A673 (cell line): Measurements from ENCODE around the gene XPOT. TPM values are rescaled to one million over a fixed set of nuclear protein-coding genes. Genes with fewer than 3 reads are reported as not detected.

ENCODE experiments used
- BruUV-seq: library from RNA; stranded (reverse); fragments of 400-500 nt; replicated peaks from 2 replicates; lab custom pipeline; 2021; lab: Mats Ljungman, UMichigan
- CTCF ChIA-PET: fragments of 300-600 bp; sonication (Branson Sonifier 250); formaldehyde crosslinking; loops from one replicate; lab custom pipeline; 2022; ENCODE audit warnings: antibody characterized with exemption; lab: Charles Lee
- POLR2A ChIA-PET: fragments of 300-600 bp; sonication (Branson Sonifier 250); formaldehyde crosslinking; loops from one replicate; lab custom pipeline; 2022; ENCODE audit warnings: antibody characterized with exemption; ENCODE audit not compliant: low non-redundant PET; lab: Charles Lee
- DNase-seq: peaks from one replicate; pipeline ENCODE4 v3.0.0-alpha.2; 2015; ENCODE audit warnings: low spot score
- H3K27ac ChIP-seq: fragments of 200-600 bp; sonication (generic); 2 replicates; pipeline ENCODE4 v1.5.1; 2016; ENCODE audit warnings: mixed run types, low read depth, mild to moderate bottlenecking, mixed read lengths, antibody characterized with exemption, low read length; ENCODE audit not compliant: poor library complexity, severe bottlenecking
- H3K27me3 ChIP-seq: fragments of 200-600 bp; sonication (generic); replicated peaks from 2 replicates; pipeline ENCODE4 v1.6.1; 2017; ENCODE audit warnings: mixed run types, low read depth, mild to moderate bottlenecking, mixed read lengths, antibody characterized with exemption, low read length; ENCODE audit not compliant: insufficient read depth, poor library complexity
- H3K36me3 ChIP-seq: fragments of 200-600 bp; sonication (generic); 2 replicates; pipeline ENCODE4 v1.6.1; 2016; ENCODE audit warnings: mixed run types, mild to moderate bottlenecking, mixed read lengths, antibody characterized with exemption, low read length; ENCODE audit not compliant: insufficient read depth, poor library complexity, severe bottlenecking
- H3K4me1 ChIP-seq: fragments of 200-600 bp; sonication (generic); 2 replicates; pipeline ENCODE4 v1.6.1; 2017; ENCODE audit warnings: mixed run types, mild to moderate bottlenecking, mixed read lengths, antibody characterized with exemption, low read length; ENCODE audit not compliant: insufficient read depth, poor library complexity, severe bottlenecking
- H3K4me3 ChIP-seq: fragments of 200-600 bp; sonication (generic); 2 replicates; pipeline ENCODE4 v1.5.1; 2016; ENCODE audit warnings: low read depth, mixed run types, mild to moderate bottlenecking, mixed read lengths, low read length; ENCODE audit not compliant: poor library complexity, severe bottlenecking
- H3K9me3 ChIP-seq: fragments of 200-600 bp; sonication (generic); 2 replicates; pipeline ENCODE4 v1.6.1; 2016; ENCODE audit warnings: mixed run types, low read depth, mild to moderate bottlenecking, mixed read lengths, antibody characterized with exemption, low read length; ENCODE audit not compliant: poor library complexity, severe bottlenecking
- EZH2 ChIP-seq: fragments of 200-600 bp; sonication (generic); IDR thresholded peaks from 2 replicates; pipeline ENCODE4 v1.6.1; 2017; ENCODE audit warnings: borderline replicate concordance, low read depth, mild to moderate bottlenecking, mixed read lengths, antibody characterized with exemption, low read length; ENCODE audit not compliant: poor library complexity, severe bottlenecking
- intact Hi-C: fragments of 100-400 bp; cut with micrococcal nuclease; formaldehyde crosslinking; loops from one replicate; pipeline ENCODE4 v1.10.0; 2022; ENCODE audit not compliant: unreplicated experiment
- total RNA-seq: library from RNA; stranded (reverse); gene quantifications from 2 replicates; pipeline ENCODE4 v1.2.3, GENCODE V29; 2021
- TF ChIP-seq, protein P1 (sequence below): fragments of 300-800, 200-600 bp; sonication (generic); conservative IDR thresholded peaks from 2 replicates; pipeline ENCODE4 v1.5.1; 2017; ENCODE audit warnings: low read depth, mild to moderate bottlenecking, antibody characterized with exemption, low read length, moderate library complexity, mixed read lengths

XPOT gene
- total RNA-seq, 1 experiment from 2014 or later, result 192 TPM

GRCh38 chr12:64402181-64402580 lies 2.0 kb upstream of the XPOT start:
- Histone ChIP-seq H3K27ac (no peak overlapping the region), H3K4me3 (no peak overlapping the region), H3K27me3 (no peaks in the 10 kb centered on the region), H3K4me1 (peaks cover 13% of the 10 kb centered on the region), H3K36me3 (no peaks in the 10 kb centered on the region), H3K9me3 (no peaks in the 10 kb centered on the region)
- ChIA-PET CTCF (no interaction called here), POLR2A (no interaction called here)
- TF ChIP-seq EZH2, result no peak
- TF ChIP-seq, protein P1, sequence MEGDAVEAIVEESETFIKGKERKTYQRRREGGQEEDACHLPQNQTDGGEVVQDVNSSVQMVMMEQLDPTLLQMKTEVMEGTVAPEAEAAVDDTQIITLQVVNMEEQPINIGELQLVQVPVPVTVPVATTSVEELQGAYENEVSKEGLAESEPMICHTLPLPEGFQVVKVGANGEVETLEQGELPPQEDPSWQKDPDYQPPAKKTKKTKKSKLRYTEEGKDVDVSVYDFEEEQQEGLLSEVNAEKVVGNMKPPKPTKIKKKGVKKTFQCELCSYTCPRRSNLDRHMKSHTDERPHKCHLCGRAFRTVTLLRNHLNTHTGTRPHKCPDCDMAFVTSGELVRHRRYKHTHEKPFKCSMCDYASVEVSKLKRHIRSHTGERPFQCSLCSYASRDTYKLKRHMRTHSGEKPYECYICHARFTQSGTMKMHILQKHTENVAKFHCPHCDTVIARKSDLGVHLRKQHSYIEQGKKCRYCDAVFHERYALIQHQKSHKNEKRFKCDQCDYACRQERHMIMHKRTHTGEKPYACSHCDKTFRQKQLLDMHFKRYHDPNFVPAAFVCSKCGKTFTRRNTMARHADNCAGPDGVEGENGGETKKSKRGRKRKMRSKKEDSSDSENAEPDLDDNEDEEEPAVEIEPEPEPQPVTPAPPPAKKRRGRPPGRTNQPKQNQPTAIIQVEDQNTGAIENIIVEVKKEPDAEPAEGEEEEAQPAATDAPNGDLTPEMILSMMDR, result no peak
- no TSS peak for BruUV-seq
- no peak for DNase-seq
- intact Hi-C loops, result no loop called here

GRCh38 chr12:64404470-64405256 lies 471 bp downstream of the XPOT start:
- peak overlapping the region; percentile 100 for H3K27ac ChIP-seq
- intact Hi-C loops, result no loop called here
- peaks cover 30% of the 10 kb centered on the region for H3K4me1 ChIP-seq
- POLR2A ChIA-PET, result interaction anchor here (0.6 to 0.8 kb wide), 3 partner anchors 9 to 497 kb away, joined by 3 to 7 read pairs (median 3); no protein-coding TSS in a partner anchor
- TF ChIP-seq, protein P1, result no peak
- no peak for TF ChIP-seq EZH2
- H3K9me3 ChIP-seq, result no peaks in the 10 kb centered on the region
- DNase-seq, result peak; percentile 86
- H3K27me3 ChIP-seq, result no peaks in the 10 kb centered on the region
- BruUV-seq, result no TSS peak
- CTCF ChIA-PET, result interaction anchor here (0.7 kb wide), 1 partner anchor 14 kb away, joined by 3 read pairs; the partner anchor contains the start of gene C12orf56
- H3K36me3 ChIP-seq, result peaks cover 9% of the 10 kb centered on the region
- peak overlapping the region; percentile 95 for H3K4me3 ChIP-seq

- POLR2A ChIA-PET, result interaction anchor here (0.6 kb wide), 3 partner anchors 70 to 560 kb away, joined by 3 to 4 read pairs (median 3); no protein-coding TSS in a partner anchor
- H3K4me1 ChIP-seq, result peaks cover 30% of the 10 kb centered on the region
- no peak overlapping the region for H3K4me3 ChIP-seq
- CTCF ChIA-PET, result no interaction called here
- H3K27me3 ChIP-seq, result no peaks in the 10 kb centered on the region
- intact Hi-C loops, result no loop called here
- TF ChIP-seq EZH2, result no peak
- TF ChIP-seq, protein P1, result no peak
- no peak for DNase-seq
- H3K36me3 ChIP-seq, result peaks cover 38% of the 10 kb centered on the region
- BruUV-seq, result no TSS peak
- H3K9me3 ChIP-seq, result no peaks in the 10 kb centered on the region
- peak overlapping the region; percentile 22 for H3K27ac ChIP-seq
Measured at GRCh38 chr12:64407342-64408223, 3.4 kb downstream of the XPOT start.
